ENCODE results near the gene SLC6A15. TPM values are rescaled to one million over a fixed set of nuclear protein-coding genes. Genes with fewer than 3 reads are reported as not detected.

Gene SLC6A15
- total and polyA plus RNA-seq, 9 of the 15 experiments (the other 6 are each of a cell fraction or from before 2014, with no cell fraction given), result not detected

GRCh38 chr12:84946753-84947152 lies 34.2 kb upstream of the SLC6A15 start:
- H3K9ac ChIP-seq (ENCODE audit: insufficient read depth in 1 of 2, low read depth in 2 of 2, low read length in 2 of 2), result no peak overlapping the region
- no peaks in the 10 kb centered on the region for H3K79me2 ChIP-seq (ENCODE audit: control insufficient read depth, insufficient read depth, low read length)
- H3K9me3 ChIP-seq (replicated peaks; ENCODE audit: control insufficient read depth, insufficient read depth, low read depth, low read length), result no peaks in the 10 kb centered on the region
- CTCF ChIA-PET (ENCODE audit: low intra/inter-chr PET ratio), result no interaction called here
- H3K4me2 ChIP-seq (ENCODE audit: insufficient read depth, low read length), result no peak overlapping the region
- no peak overlapping the region for H3K4me3 ChIP-seq
- no peak for DNase-seq (ENCODE audit: extremely low read depth in 1 of 4, low spot score in 3 of 4)
- H3K27ac ChIP-seq (ENCODE audit: extremely low read depth, low read depth, low read length), result no peak overlapping the region
- WGBS (ENCODE audit: insufficient coverage, low coverage, missing lambda C conversion rate), result 0% methylated on average over 2 of the region's 2 CpGs
- no TSS peak for BruUV-seq (replicated peaks)
- no peak for ATAC-seq
- FAIRE-seq, result no peak
- H4K20me1 ChIP-seq (replicated peaks; ENCODE audit: control insufficient read depth, insufficient read depth, low read length), result no peaks in the 10 kb centered on the region
- no peaks in the 10 kb centered on the region for H3K4me1 ChIP-seq (replicated peaks in 1 of 2; ENCODE audit: control insufficient read depth in 2 of 2, insufficient read depth in 2 of 2, low read length in 2 of 2)
- intact Hi-C loops (cut with micrococcal nuclease), result no loop called here
- no peaks in the 10 kb centered on the region for H3K27me3 ChIP-seq (ENCODE audit: control insufficient read depth in 2 of 2, insufficient read depth in 2 of 2, low read length in 2 of 2)
- POLR2A ChIA-PET, result no interaction called here
- in situ Hi-C loops (cut with MboI), result no loop called here
- H3K9me1 ChIP-seq (ENCODE audit: control insufficient read depth, insufficient read depth, low read length), result no peaks in the 10 kb centered on the region
- no peak overlapping the region for H2AFZ ChIP-seq (ENCODE audit: low read depth, low read length)
- H3K36me3 ChIP-seq (ENCODE audit: control insufficient read depth, insufficient read depth, low read length), result no peaks in the 10 kb centered on the region
- no peak for TF ChIP-seq RHOXF2B (CRISPR knock-in tag; conservative IDR thresholded peaks at IDR 0.05)
- TF ChIP-seq MEF2D (tag; conservative IDR thresholded peaks at IDR 0.05; ENCODE audit: low read depth), result no peak
- no peak for TF ChIP-seq TGIF2 (CRISPR knock-in tag; IDR thresholded peaks at IDR 0.05)

GRCh38 chr12:84937415-84937814 lies 24.8 kb upstream of the SLC6A15 start:
- WGBS (ENCODE audit: insufficient coverage, low coverage, missing lambda C conversion rate), result 0% methylated on average over 3 of the region's 3 CpGs
- Histone ChIP-seq H3K9me3 (replicated peaks; ENCODE audit: control insufficient read depth, insufficient read depth, low read depth, low read length) (peaks cover 1% of the 10 kb centered on the region; the same call in 1 of the 2 replicates), H3K27ac (ENCODE audit: extremely low read depth, low read depth, low read length) (no peak overlapping the region), H3K4me2 (ENCODE audit: insufficient read depth, low read length) (no peak overlapping the region), H4K20me1 (replicated peaks; ENCODE audit: control insufficient read depth, insufficient read depth, low read length) (no peaks in the 10 kb centered on the region), H3K9ac (ENCODE audit: insufficient read depth in 1 of 2, low read depth in 2 of 2, low read length in 2 of 2) (no peak overlapping the region), H3K4me1 (replicated peaks in 1 of 2; ENCODE audit: control insufficient read depth in 2 of 2, insufficient read depth in 2 of 2, low read length in 2 of 2) (no peaks in the 10 kb centered on the region), H2AFZ (ENCODE audit: low read depth, low read length) (no peak overlapping the region), H3K4me3 (no peak overlapping the region), H3K9me1 (ENCODE audit: control insufficient read depth, insufficient read depth, low read length) (no peaks in the 10 kb centered on the region), H3K36me3 (ENCODE audit: control insufficient read depth, insufficient read depth, low read length) (no peaks in the 10 kb centered on the region), H3K79me2 (ENCODE audit: control insufficient read depth, insufficient read depth, low read length) (no peaks in the 10 kb centered on the region), H3K27me3 (ENCODE audit: control insufficient read depth in 2 of 2, insufficient read depth in 2 of 2, low read length in 2 of 2) (no peaks in the 10 kb centered on the region)
- intact Hi-C loops (cut with micrococcal nuclease) (no loop called here), in situ Hi-C loops (cut with MboI) (no loop called here)
- no peak for ATAC-seq
- FAIRE-seq, result no peak
- ChIA-PET CTCF (ENCODE audit: low intra/inter-chr PET ratio) (no interaction called here), POLR2A (no interaction called here)
- no TSS peak for BruUV-seq (replicated peaks)
- DNase-seq (ENCODE audit: extremely low read depth in 1 of 4, low spot score in 3 of 4), result no peak
- TF ChIP-seq KDM5B (IDR thresholded peaks at IDR 0.05; ENCODE audit: insufficient replicate concordance, low read depth, low read length) (no peak), NELFE (IDR thresholded peaks at IDR 0.05; ENCODE audit: insufficient read depth, insufficient read length) (no peak), ZNF174 (CRISPR knock-in tag; IDR thresholded peaks at IDR 0.05) (no peak), ZNF280B (CRISPR knock-in tag; IDR thresholded peaks at IDR 0.05) (no peak), ZBTB1 (CRISPR knock-in tag; IDR thresholded peaks at IDR 0.05; ENCODE audit: borderline replicate concordance, low read depth) (no peak), PHF21A (IDR thresholded peaks at IDR 0.05; ENCODE audit: borderline replicate concordance, low read depth) (no peak), ARID2 (IDR thresholded peaks at IDR 0.05) (no peak), ZNF398 (CRISPR knock-in tag; IDR thresholded peaks at IDR 0.05) (no peak), RUNX1 (IDR thresholded peaks at IDR 0.05; ENCODE audit: low read depth) (no peak), FOSL1 (tag; conservative IDR thresholded peaks at IDR 0.05) (no peak), KAT7 (CRISPR knock-in tag; IDR thresholded peaks at IDR 0.05; ENCODE audit: borderline replicate concordance) (no peak), POLR2AphosphoS5 (IDR thresholded peaks at IDR 0.05; ENCODE audit: control insufficient read depth, insufficient read depth, low read depth, low read length) (no peak)

All from K562 (cell line).